ENCODE data around the gene XXYLT1.

XXYLT1 gene

GRCh38 chr3:195179776-195180489 is 91.0 kb downstream of the XXYLT1 start:
- H3K36me3 ChIP-seq (ENCODE audit: control insufficient read depth in 1 of 2, insufficient read depth in 2 of 2, low read depth in 1 of 2, low read length in 2 of 2): peaks cover 7 to 10% of the 10 kb centered on the region in 2 experiments
- no peak overlapping the region for H3K4me2 ChIP-seq (ENCODE audit: low read length, poor library complexity, severe bottlenecking)
- peaks cover 17% of the 10 kb centered on the region for H3K79me1 ChIP-seq (replicated peaks; ENCODE audit: low read length, poor library complexity, severe bottlenecking)
- H2BK5ac ChIP-seq (ENCODE audit: low read depth, low read length, poor library complexity, severe bottlenecking): no peak overlapping the region
- H3K4me3 ChIP-seq (ENCODE audit: insufficient read depth in 1 of 2, low read depth in 1 of 2, low read length in 2 of 2): no peak overlapping the region
- peak overlapping the region; percentile 81 to 98 for H2BK12ac ChIP-seq (ENCODE audit: low read length in 2 of 2)
- H2BK15ac ChIP-seq (ENCODE audit: low read depth, poor library complexity, severe bottlenecking): peak overlapping the region; percentile 55
- 55% methylated on average over 23 of the region's 24 CpGs for WGBS
- peak overlapping the region; percentile 83 to 96 for H3K4ac ChIP-seq (ENCODE audit: low read depth in 1 of 2, low read length in 2 of 2)
- H3K14ac ChIP-seq (ENCODE audit: low read length in 2 of 2): peak overlapping the region in 1 of 2 experiments; percentile 90
- peak overlapping the region; percentile 42 for H3K9ac ChIP-seq (ENCODE audit: low read length)
- peak overlapping the region; percentile 100 for H4K8ac ChIP-seq (ENCODE audit: low read length)
- H3K27me3 ChIP-seq (ENCODE audit: control insufficient read depth in 1 of 2, insufficient read depth in 1 of 2, low read length in 2 of 2): no peaks in the 10 kb centered on the region
- peak overlapping the region; percentile 35 to 96 for H3K18ac ChIP-seq (ENCODE audit: low read depth in 1 of 2, low read length in 2 of 2)
- peak overlapping the region; percentile 96 for H4K91ac ChIP-seq (ENCODE audit: low read length)
- H2AFZ ChIP-seq (ENCODE audit: low read depth, low read length): no peak overlapping the region
- H3K9me3 ChIP-seq (ENCODE audit: control insufficient read depth, low read length): no peaks in the 10 kb centered on the region
- peaks cover 8% of the 10 kb centered on the region for H3K4me1 ChIP-seq (ENCODE audit: control insufficient read depth, insufficient read depth, low read depth, low read length)
- no peak overlapping the region for H2AK5ac ChIP-seq (ENCODE audit: low read length, severe bottlenecking)
- DNase-seq: no peak
- peak overlapping the region in 1 of 2 experiments; percentile 83 for H3K23ac ChIP-seq (ENCODE audit: low read length in 2 of 2)
- no peak overlapping the region for H3K27ac ChIP-seq (ENCODE audit: low read length, poor library complexity, severe bottlenecking)
- peak overlapping the region; percentile 84 for H2BK120ac ChIP-seq (ENCODE audit: low read depth, low read length)

- H2BK5ac ChIP-seq (ENCODE audit: low read depth, low read length, poor library complexity, severe bottlenecking): no peak overlapping the region
- DNase-seq: no peak
- WGBS: 96% methylated on average over 17 of the region's 17 CpGs
- no peak overlapping the region for H2AK5ac ChIP-seq (ENCODE audit: low read length, severe bottlenecking)
- no peak overlapping the region for H3K14ac ChIP-seq (ENCODE audit: low read length in 2 of 2)
- peaks cover 10 to 11% of the 10 kb centered on the region in 2 experiments for H3K36me3 ChIP-seq (ENCODE audit: control insufficient read depth in 1 of 2, insufficient read depth in 2 of 2, low read depth in 1 of 2, low read length in 2 of 2)
- H2AFZ ChIP-seq (ENCODE audit: low read depth, low read length): no peak overlapping the region
- no peak overlapping the region for H3K23ac ChIP-seq (ENCODE audit: low read length in 2 of 2)
- no peak overlapping the region for H4K91ac ChIP-seq (ENCODE audit: low read length)
- H3K18ac ChIP-seq (ENCODE audit: low read depth in 1 of 2, low read length in 2 of 2): peak overlapping the region in 1 of 2 experiments; percentile 4
- no peak overlapping the region for H3K4ac ChIP-seq (ENCODE audit: low read depth in 1 of 2, low read length in 2 of 2)
- no peak overlapping the region for H2BK120ac ChIP-seq (ENCODE audit: low read depth, low read length)
- H3K9ac ChIP-seq (ENCODE audit: low read length): peak overlapping the region; percentile 55
- no peak overlapping the region for H3K4me2 ChIP-seq (ENCODE audit: low read length, poor library complexity, severe bottlenecking)
- no peak overlapping the region for H2BK15ac ChIP-seq (ENCODE audit: low read depth, poor library complexity, severe bottlenecking)
- H3K4me3 ChIP-seq (ENCODE audit: insufficient read depth in 1 of 2, low read depth in 1 of 2, low read length in 2 of 2): peak overlapping the region in 1 of 2 experiments; percentile 20
- H3K4me1 ChIP-seq (ENCODE audit: control insufficient read depth, insufficient read depth, low read depth, low read length): peaks cover 11% of the 10 kb centered on the region
- no peak overlapping the region for H2BK12ac ChIP-seq (ENCODE audit: low read length in 2 of 2)
- no peaks in the 10 kb centered on the region for H3K9me3 ChIP-seq (ENCODE audit: control insufficient read depth, low read length)
- no peak overlapping the region for H3K27ac ChIP-seq (ENCODE audit: low read length, poor library complexity, severe bottlenecking)
- H3K79me1 ChIP-seq (replicated peaks; ENCODE audit: low read length, poor library complexity, severe bottlenecking): peaks cover 17% of the 10 kb centered on the region
- no peak overlapping the region for H4K8ac ChIP-seq (ENCODE audit: low read length)
- no peaks in the 10 kb centered on the region for H3K27me3 ChIP-seq (ENCODE audit: control insufficient read depth in 1 of 2, insufficient read depth in 1 of 2, low read length in 2 of 2)
Measured at GRCh38 chr3:195178124-195178910, 92.6 kb downstream of the XXYLT1 start.

GRCh38 chr3:195177422-195178123 is 93.4 kb downstream of the XXYLT1 start:
- H3K23ac ChIP-seq (ENCODE audit: low read length in 2 of 2): no peak overlapping the region
- no peak for DNase-seq
- no peak overlapping the region for H3K14ac ChIP-seq (ENCODE audit: low read length in 2 of 2)
- H2BK12ac ChIP-seq (ENCODE audit: low read length in 2 of 2): no peak overlapping the region
- H3K4me3 ChIP-seq (ENCODE audit: insufficient read depth in 1 of 2, low read depth in 1 of 2, low read length in 2 of 2): no peak overlapping the region
- no peak overlapping the region for H3K27ac ChIP-seq (ENCODE audit: low read length, poor library complexity, severe bottlenecking)
- no peak overlapping the region for H4K8ac ChIP-seq (ENCODE audit: low read length)
- H3K9me3 ChIP-seq (ENCODE audit: control insufficient read depth, low read length): no peaks in the 10 kb centered on the region
- no peak overlapping the region for H2AFZ ChIP-seq (ENCODE audit: low read depth, low read length)
- H3K79me1 ChIP-seq (replicated peaks; ENCODE audit: low read length, poor library complexity, severe bottlenecking): peaks cover 15% of the 10 kb centered on the region
- H2BK120ac ChIP-seq (ENCODE audit: low read depth, low read length): no peak overlapping the region
- H3K27me3 ChIP-seq (ENCODE audit: control insufficient read depth in 1 of 2, insufficient read depth in 1 of 2, low read length in 2 of 2): no peaks in the 10 kb centered on the region
- H2AK5ac ChIP-seq (ENCODE audit: low read length, severe bottlenecking): no peak overlapping the region
- WGBS: 96% methylated on average over 4 of the region's 6 CpGs
- peaks cover 10 to 11% of the 10 kb centered on the region in 2 experiments for H3K36me3 ChIP-seq (ENCODE audit: control insufficient read depth in 1 of 2, insufficient read depth in 2 of 2, low read depth in 1 of 2, low read length in 2 of 2)
- H2BK15ac ChIP-seq (ENCODE audit: low read depth, poor library complexity, severe bottlenecking): no peak overlapping the region
- no peak overlapping the region for H3K18ac ChIP-seq (ENCODE audit: low read depth in 1 of 2, low read length in 2 of 2)
- H4K91ac ChIP-seq (ENCODE audit: low read length): no peak overlapping the region
- peak overlapping the region; percentile 55 for H3K9ac ChIP-seq (ENCODE audit: low read length)
- no peak overlapping the region for H2BK5ac ChIP-seq (ENCODE audit: low read depth, low read length, poor library complexity, severe bottlenecking)
- no peak overlapping the region for H3K4ac ChIP-seq (ENCODE audit: low read depth in 1 of 2, low read length in 2 of 2)
- H3K4me1 ChIP-seq (ENCODE audit: control insufficient read depth, insufficient read depth, low read depth, low read length): peaks cover 16% of the 10 kb centered on the region
- no peak overlapping the region for H3K4me2 ChIP-seq (ENCODE audit: low read length, poor library complexity, severe bottlenecking)

- Histone ChIP-seq H4K8ac (ENCODE audit: low read length) (no peak overlapping the region), H4K91ac (ENCODE audit: low read length) (no peak overlapping the region), H3K27me3 (ENCODE audit: control insufficient read depth in 1 of 2, insufficient read depth in 1 of 2, low read length in 2 of 2) (no peaks in the 10 kb centered on the region), H3K79me1 (replicated peaks; ENCODE audit: low read length, poor library complexity, severe bottlenecking) (peaks cover 15% of the 10 kb centered on the region), H3K27ac (ENCODE audit: low read length, poor library complexity, severe bottlenecking) (no peak overlapping the region), H3K4me2 (ENCODE audit: low read length, poor library complexity, severe bottlenecking) (no peak overlapping the region), H2BK15ac (ENCODE audit: low read depth, poor library complexity, severe bottlenecking) (no peak overlapping the region), H3K4ac (ENCODE audit: low read depth in 1 of 2, low read length in 2 of 2) (no peak overlapping the region), H2BK12ac (ENCODE audit: low read length in 2 of 2) (no peak overlapping the region), H3K14ac (ENCODE audit: low read length in 2 of 2) (no peak overlapping the region), H3K36me3 (ENCODE audit: control insufficient read depth in 1 of 2, insufficient read depth in 2 of 2, low read depth in 1 of 2, low read length in 2 of 2) (peaks cover 10 to 11% of the 10 kb centered on the region in 2 experiments), H2BK120ac (ENCODE audit: low read depth, low read length) (no peak overlapping the region), H3K23ac (ENCODE audit: low read length in 2 of 2) (no peak overlapping the region), H3K4me3 (ENCODE audit: insufficient read depth in 1 of 2, low read depth in 1 of 2, low read length in 2 of 2) (no peak overlapping the region), H2AFZ (ENCODE audit: low read depth, low read length) (no peak overlapping the region), H3K9ac (ENCODE audit: low read length) (no peak overlapping the region), H2AK5ac (ENCODE audit: low read length, severe bottlenecking) (no peak overlapping the region), H2BK5ac (ENCODE audit: low read depth, low read length, poor library complexity, severe bottlenecking) (no peak overlapping the region), H3K18ac (ENCODE audit: low read depth in 1 of 2, low read length in 2 of 2) (no peak overlapping the region), H3K4me1 (ENCODE audit: control insufficient read depth, insufficient read depth, low read depth, low read length) (peaks cover 20% of the 10 kb centered on the region), H3K9me3 (ENCODE audit: control insufficient read depth, low read length) (no peaks in the 10 kb centered on the region)
- DNase-seq: no peak
- WGBS: 98% methylated on average over 12 of the region's 12 CpGs
Measured at GRCh38 chr3:195176776-195177175, 94.2 kb downstream of the XXYLT1 start.
